ENCODE measurements around the gene POC1B.

- TF ChIP-seq POLR2A (IDR thresholded peaks at IDR 0.05; ENCODE audit: low read depth, low read length) (no peak), TAF1 (IDR thresholded peaks at IDR 0.05; ENCODE audit: borderline replicate concordance, low read depth, low read length) (no peak)
Measured at GRCh38 chr12:89540586-89540985, 14.7 kb upstream of the POC1B start.

All from GM12892 (cell line).